Kidney capillary endothelial cell (primary cell): ENCODE results near the gene TMEM225B.
"Not testable (repeated sequence)": the region's sequence is repeated elsewhere in the genome, so short reads cannot be mapped to it uniquely, and the experiment has no call there.

ENCODE experiments used
- DNase-seq: peaks from one replicate; pipeline ENCODE4 v3.0.0-alpha.2; 2018; ENCODE audit warnings: low spot score

Gene TMEM225B

DNA sequence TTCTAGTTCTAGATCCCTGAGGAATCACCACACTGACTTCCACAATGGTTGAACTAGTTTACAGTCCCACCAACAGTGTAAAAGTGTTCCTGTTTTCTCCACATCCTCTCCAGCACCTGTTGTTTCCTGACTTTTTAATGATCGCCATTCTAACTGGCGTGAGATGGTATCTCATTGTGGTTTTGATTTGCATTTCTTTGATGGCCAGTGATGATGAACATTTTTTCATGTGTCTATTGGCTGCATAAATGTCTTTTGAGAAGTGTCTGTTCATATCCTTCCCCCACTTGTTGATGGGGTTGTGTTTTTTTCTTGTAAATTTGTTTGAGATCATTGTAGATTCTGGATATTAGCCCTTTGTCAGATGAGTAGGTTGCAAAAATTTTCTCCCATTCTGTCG, 56.6 kb downstream of the TMEM225B start:
- DNase-seq: not testable (repeated sequence)

DNA sequence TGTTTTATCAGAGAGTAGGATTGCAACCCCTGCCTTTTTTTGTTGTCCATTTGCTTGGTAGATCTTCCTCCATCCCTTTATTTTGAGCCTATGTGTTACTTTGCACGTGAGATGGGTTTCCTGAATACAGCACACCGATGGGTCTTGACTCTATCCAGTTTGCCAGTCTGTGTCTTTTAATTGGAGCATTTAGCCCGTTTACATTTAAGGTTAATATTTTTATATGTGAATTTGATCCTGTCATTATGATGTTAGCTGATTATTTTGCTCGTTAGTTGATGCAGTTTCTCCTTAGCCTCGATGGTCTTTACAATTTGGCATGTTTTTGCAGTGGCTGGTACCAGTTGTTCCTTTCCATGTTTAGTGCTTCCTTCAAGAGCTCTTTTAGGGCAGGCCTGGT, 59.8 kb downstream of the TMEM225B start:
- not testable (repeated sequence) for DNase-seq
